Measurements from ENCODE around the gene FLOT1. TPM values are rescaled to one million over a fixed set of nuclear protein-coding genes. Genes with fewer than 3 reads are reported as not detected.
A peak's percentile ranks its signal among the peaks of the same experiment; 100 is the strongest.

The FLOT1 gene
- total and polyA plus RNA-seq, 9 of the 15 experiments (the other 6 are each of a cell fraction or from before 2014, with no cell fraction given), result 11.7 to 149 (median 118) TPM

DNA sequence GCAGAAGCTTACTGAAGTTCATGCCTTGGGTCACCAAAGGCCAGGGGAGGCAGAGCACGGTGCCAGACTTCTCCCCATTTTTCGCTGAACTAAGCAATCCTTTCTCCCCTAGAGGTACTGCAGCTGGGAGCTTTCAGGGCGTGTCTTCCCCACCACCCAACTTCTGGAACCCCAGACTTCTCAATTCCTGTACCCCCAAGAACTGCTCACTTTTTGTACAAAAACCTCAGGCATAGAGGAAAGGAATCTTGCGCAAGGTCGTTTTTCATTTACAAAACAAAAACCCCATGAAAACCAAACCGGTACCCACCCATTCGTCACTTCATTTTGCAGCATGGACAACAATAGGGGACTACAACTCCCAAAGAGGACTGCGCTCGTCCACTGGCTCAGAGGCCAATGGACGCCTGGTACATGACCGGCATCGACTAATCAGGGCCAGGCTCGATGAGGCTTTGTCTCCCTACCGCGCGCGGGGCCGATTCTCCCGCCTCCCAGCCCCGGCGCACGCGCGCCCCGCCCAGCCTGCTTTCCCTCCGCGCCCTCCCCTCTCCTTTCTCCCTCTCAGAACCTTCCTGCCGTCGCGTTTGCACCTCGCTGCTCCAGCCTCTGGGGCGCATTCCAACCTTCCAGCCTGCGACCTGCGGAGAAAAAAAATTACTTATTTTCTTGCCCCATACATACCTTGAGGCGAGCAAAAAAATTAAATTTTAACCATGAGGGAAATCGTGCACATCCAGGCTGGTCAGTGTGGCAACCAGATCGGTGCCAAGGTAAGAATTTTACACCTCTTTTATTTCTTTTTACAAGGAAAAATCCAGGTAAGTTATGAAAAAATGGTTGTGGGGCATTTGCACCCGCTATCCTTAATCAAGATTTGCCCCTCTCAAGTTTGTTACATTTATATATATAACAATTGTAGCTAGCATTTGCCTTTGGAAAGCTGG lies 22.4 kb downstream of the FLOT1 start, which contains the start of gene TUBB (continued):
- no peak for TF ChIP-seq BRCA1 (IDR thresholded peaks at IDR 0.05)
- TF ChIP-seq BRCA1 (CRISPR knock-in tag; IDR thresholded peaks at IDR 0.05), result no peak
- TF ChIP-seq FOXM1 (IDR thresholded peaks at IDR 0.05; ENCODE audit: low read depth), result no peak
- TF ChIP-seq FOXM1 (CRISPR knock-in tag; IDR thresholded peaks at IDR 0.05; ENCODE audit: low read depth), result no peak
- TF ChIP-seq ZNF668 (CRISPR knock-in tag; IDR thresholded peaks at IDR 0.05), result no peak
- no peak for TF ChIP-seq ZNF586 (CRISPR knock-in tag; conservative IDR thresholded peaks at IDR 0.05)
- no peak for TF ChIP-seq MCM7 (IDR thresholded peaks at IDR 0.05)
- TF ChIP-seq, protein P1, sequence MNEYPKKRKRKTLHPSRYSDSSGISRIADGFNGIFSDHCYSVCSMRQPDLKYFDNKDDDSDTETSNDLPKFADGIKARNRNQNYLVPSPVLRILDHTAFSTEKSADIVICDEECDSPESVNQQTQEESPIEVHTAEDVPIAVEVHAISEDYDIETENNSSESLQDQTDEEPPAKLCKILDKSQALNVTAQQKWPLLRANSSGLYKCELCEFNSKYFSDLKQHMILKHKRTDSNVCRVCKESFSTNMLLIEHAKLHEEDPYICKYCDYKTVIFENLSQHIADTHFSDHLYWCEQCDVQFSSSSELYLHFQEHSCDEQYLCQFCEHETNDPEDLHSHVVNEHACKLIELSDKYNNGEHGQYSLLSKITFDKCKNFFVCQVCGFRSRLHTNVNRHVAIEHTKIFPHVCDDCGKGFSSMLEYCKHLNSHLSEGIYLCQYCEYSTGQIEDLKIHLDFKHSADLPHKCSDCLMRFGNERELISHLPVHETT (CRISPR knock-in tag; conservative IDR thresholded peaks at IDR 0.05 in 1 of 2, IDR thresholded peaks at IDR 0.05 in 1 of 2), result no peak
- TF ChIP-seq, protein P2, sequence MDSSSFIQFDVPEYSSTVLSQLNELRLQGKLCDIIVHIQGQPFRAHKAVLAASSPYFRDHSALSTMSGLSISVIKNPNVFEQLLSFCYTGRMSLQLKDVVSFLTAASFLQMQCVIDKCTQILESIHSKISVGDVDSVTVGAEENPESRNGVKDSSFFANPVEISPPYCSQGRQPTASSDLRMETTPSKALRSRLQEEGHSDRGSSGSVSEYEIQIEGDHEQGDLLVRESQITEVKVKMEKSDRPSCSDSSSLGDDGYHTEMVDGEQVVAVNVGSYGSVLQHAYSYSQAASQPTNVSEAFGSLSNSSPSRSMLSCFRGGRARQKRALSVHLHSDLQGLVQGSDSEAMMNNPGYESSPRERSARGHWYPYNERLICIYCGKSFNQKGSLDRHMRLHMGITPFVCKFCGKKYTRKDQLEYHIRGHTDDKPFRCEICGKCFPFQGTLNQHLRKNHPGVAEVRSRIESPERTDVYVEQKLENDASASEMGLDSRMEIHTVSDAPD (CRISPR knock-in tag; IDR thresholded peaks at IDR 0.05), result no peak; the same call in 1 of the 2 replicates
- TF ChIP-seq, protein P3, sequence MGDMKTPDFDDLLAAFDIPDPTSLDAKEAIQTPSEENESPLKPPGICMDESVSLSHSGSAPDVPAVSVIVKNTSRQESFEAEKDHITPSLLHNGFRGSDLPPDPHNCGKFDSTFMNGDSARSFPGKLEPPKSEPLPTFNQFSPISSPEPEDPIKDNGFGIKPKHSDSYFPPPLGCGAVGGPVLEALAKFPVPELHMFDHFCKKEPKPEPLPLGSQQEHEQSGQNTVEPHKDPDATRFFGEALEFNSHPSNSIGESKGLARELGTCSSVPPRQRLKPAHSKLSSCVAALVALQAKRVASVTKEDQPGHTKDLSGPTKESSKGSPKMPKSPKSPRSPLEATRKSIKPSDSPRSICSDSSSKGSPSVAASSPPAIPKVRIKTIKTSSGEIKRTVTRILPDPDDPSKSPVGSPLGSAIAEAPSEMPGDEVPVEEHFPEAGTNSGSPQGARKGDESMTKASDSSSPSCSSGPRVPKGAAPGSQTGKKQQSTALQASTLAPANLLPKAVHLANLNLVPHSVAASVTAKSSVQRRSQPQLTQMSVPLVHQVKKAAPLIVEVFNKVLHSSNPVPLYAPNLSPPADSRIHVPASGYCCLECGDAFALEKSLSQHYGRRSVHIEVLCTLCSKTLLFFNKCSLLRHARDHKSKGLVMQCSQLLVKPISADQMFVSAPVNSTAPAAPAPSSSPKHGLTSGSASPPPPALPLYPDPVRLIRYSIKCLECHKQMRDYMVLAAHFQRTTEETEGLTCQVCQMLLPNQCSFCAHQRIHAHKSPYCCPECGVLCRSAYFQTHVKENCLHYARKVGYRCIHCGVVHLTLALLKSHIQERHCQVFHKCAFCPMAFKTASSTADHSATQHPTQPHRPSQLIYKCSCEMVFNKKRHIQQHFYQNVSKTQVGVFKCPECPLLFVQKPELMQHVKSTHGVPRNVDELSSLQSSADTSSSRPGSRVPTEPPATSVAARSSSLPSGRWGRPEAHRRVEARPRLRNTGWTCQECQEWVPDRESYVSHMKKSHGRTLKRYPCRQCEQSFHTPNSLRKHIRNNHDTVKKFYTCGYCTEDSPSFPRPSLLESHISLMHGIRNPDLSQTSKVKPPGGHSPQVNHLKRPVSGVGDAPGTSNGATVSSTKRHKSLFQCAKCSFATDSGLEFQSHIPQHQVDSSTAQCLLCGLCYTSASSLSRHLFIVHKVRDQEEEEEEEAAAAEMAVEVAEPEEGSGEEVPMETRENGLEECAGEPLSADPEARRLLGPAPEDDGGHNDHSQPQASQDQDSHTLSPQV (IDR thresholded peaks at IDR 0.05), result no peak; the same call in none of the 2 replicates
- TF ChIP-seq ZNF507 (tag; conservative IDR thresholded peaks at IDR 0.05), result no peak
- TF ChIP-seq FOXJ2 (tag; IDR thresholded peaks at IDR 0.05), result peak; percentile 14; the same call in 1 of the 2 replicates
- TF ChIP-seq MYNN (IDR thresholded peaks at IDR 0.05), result 0 out of 2 replicates have a peak, but pooled peaks have one; percentile 14
- TF ChIP-seq MYNN (CRISPR knock-in tag; IDR thresholded peaks at IDR 0.05), result no peak
- TF ChIP-seq ESRRB (CRISPR knock-in tag; IDR thresholded peaks at IDR 0.05; ENCODE audit: borderline replicate concordance), result no peak
- peak; percentile 92 for TF ChIP-seq RB1 (IDR thresholded peaks at IDR 0.05; ENCODE audit: low read depth)
- peak; percentile 88 for TF ChIP-seq NFATC3 (IDR thresholded peaks at IDR 0.05)
- peak; percentile 42; the same call in 1 of the 2 replicates for TF ChIP-seq DIDO1 (tag; IDR thresholded peaks at IDR 0.05; ENCODE audit: low read depth)
- peak in 1 of 2 experiments; percentile 32; a peak in 1 of 4 replicates for TF ChIP-seq SRF (CRISPR knock-in tag; IDR thresholded peaks at IDR 0.05)
- TF ChIP-seq, protein P4, sequence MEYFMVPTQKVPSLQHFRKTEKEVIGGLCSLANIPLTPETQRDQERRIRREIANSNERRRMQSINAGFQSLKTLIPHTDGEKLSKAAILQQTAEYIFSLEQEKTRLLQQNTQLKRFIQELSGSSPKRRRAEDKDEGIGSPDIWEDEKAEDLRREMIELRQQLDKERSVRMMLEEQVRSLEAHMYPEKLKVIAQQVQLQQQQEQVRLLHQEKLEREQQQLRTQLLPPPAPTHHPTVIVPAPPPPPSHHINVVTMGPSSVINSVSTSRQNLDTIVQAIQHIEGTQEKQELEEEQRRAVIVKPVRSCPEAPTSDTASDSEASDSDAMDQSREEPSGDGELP (CRISPR knock-in tag; IDR thresholded peaks at IDR 0.05; ENCODE audit: borderline replicate concordance), result peak; percentile 72; the same call in 1 of the 2 replicates
